Left colon (tissue), 2 donors: ENCODE results near the gene SMCO1. TPM values are rescaled to one million over a fixed set of nuclear protein-coding genes. Genes with fewer than 3 reads are reported as not detected.
"Not testable (repeated sequence)": the region's sequence is repeated elsewhere in the genome, so short reads cannot be mapped to it uniquely, and the experiment has no call there.

Experiments used
- ATAC-seq: fragments of 200-7000 bp; cut with Tn5 transposase; one replicate; pipeline ENCODE4 v1.9.1; 2020; ENCODE audit warnings: mild to moderate bottlenecking, moderate library complexity
- DNase-seq, 2 donors: peaks; one replicate each; pipeline ENCODE4 v3.0.0-alpha.2; 2020
- intact Hi-C, 2 donors: fragments of 100-400 bp; cut with DNase I in 1 of 2; cut with micrococcal nuclease in 1 of 2; formaldehyde crosslinking; loops; one replicate each; pipeline versions ENCODE4 v1.11.2 to v1.14.0; 2022; cut with DNase I, micrococcal nuclease
- total RNA-seq, 2 donors: library from RNA; stranded (reverse); fragmentation: NEBNext Ultra II Directional; extraction: Animal tissue kit (Norgen Biotek cat#: 25700); gene quantifications; one replicate each; pipeline ENCODE4 v1.2.1, GENCODE V29; 2021
- donor health status: DM: no; HTN: no; CAD: no.
- donor health status: DM: yes; HTN: yes; CAD: no.

Gene SMCO1
- total RNA-seq, 2 donors from 2014 or later: not detected

- peak in 1 of 2 donors; percentile 25 for DNase-seq
- ATAC-seq: no peak
- intact Hi-C loops: no loop called here
Measured at GRCh38 chr3:196501316-196502044, 13.7 kb downstream of the SMCO1 start.

GRCh38 chr3:196499807-196500524 is 15.2 kb downstream of the SMCO1 start:
- no peak for ATAC-seq
- intact Hi-C loops: no loop called here
- no peak for DNase-seq

- no peak for ATAC-seq
Measured at GRCh38 chr3:196499061-196499460, 16.1 kb downstream of the SMCO1 start.

GRCh38 chr3:196498297-196498696 is 16.8 kb downstream of the SMCO1 start:
- intact Hi-C loops: no loop called here
- ATAC-seq (no peak), DNase-seq (no peak)

More at GRCh38 chr3:196499061-196499460, 16.1 kb downstream of the SMCO1 start:
- DNase-seq: no peak
- intact Hi-C loops: no loop called here

- intact Hi-C loops: no loop called here
- ATAC-seq (no peak), DNase-seq (no peak)
Measured at GRCh38 chr3:196496183-196496582, 19.0 kb downstream of the SMCO1 start.

- ATAC-seq (no peak), DNase-seq (no peak)
- intact Hi-C loops: no loop called here
Measured at GRCh38 chr3:196493292-196493691, 21.9 kb downstream of the SMCO1 start.

GRCh38 chr3:196492080-196492479 is 23.1 kb downstream of the SMCO1 start:
- no peak for ATAC-seq
- intact Hi-C loops: no loop called here
- no peak for DNase-seq

GRCh38 chr3:196489747-196490146 is 25.4 kb downstream of the SMCO1 start:
- no peak for DNase-seq
- ATAC-seq: no peak
- intact Hi-C loops: no loop called here

- intact Hi-C loops: no loop called here
- ATAC-seq (peak; percentile 52), DNase-seq (no peak)
Measured at GRCh38 chr3:196486263-196486662, 28.9 kb downstream of the SMCO1 start.

- ATAC-seq: no peak
- intact Hi-C loops: no loop called here
Measured at GRCh38 chr3:196477678-196478077, 37.5 kb downstream of the SMCO1 start.

GRCh38 chr3:196472286-196472685 is 42.9 kb downstream of the SMCO1 start:
- intact Hi-C loops: no loop called here
- no peak for DNase-seq
- no peak for ATAC-seq

More at GRCh38 chr3:196477678-196478077, 37.5 kb downstream of the SMCO1 start:
- no peak for DNase-seq

GRCh38 chr3:196471551-196471950 is 43.6 kb downstream of the SMCO1 start:
- DNase-seq: no peak
- intact Hi-C loops: no loop called here
- ATAC-seq: no peak

GRCh38 chr3:196470182-196470581 is 45.0 kb downstream of the SMCO1 start:
- DNase-seq, ATAC-seq, intact Hi-C loops: not testable (repeated sequence)

GRCh38 chr3:196463804-196464203 is 51.3 kb downstream of the SMCO1 start:
- ATAC-seq: no peak
- DNase-seq: no peak

GRCh38 chr3:196463478-196463756 is 51.7 kb downstream of the SMCO1 start:
- ATAC-seq (no peak), DNase-seq (no peak)
- intact Hi-C loops: no loop called here

More at GRCh38 chr3:196463804-196464203, 51.3 kb downstream of the SMCO1 start:
- intact Hi-C loops: no loop called here

- intact Hi-C loops, ATAC-seq, DNase-seq: not testable (repeated sequence)
Measured at GRCh38 chr3:196462680-196463477, 52.3 kb downstream of the SMCO1 start.

GRCh38 chr3:196458063-196458462 is 57.1 kb downstream of the SMCO1 start:
- DNase-seq (no peak), ATAC-seq (no peak)
- intact Hi-C loops: no loop called here

- ATAC-seq, intact Hi-C loops, DNase-seq: not testable (repeated sequence)
Measured at GRCh38 chr3:196457470-196457869, 57.7 kb downstream of the SMCO1 start.
